K562 (cell line): ENCODE data around the gene HNRNPLL. TPM values are rescaled to one million over a fixed set of nuclear protein-coding genes. Genes with fewer than 3 reads are reported as not detected.
A peak's percentile ranks its signal among the peaks of the same experiment; 100 is the strongest.

ENCODE experiments used
- CBFA2T3 ChIP-seq: fragments of 450-650 bp; IDR thresholded peaks from 2 replicates; pipeline ENCODE4 v1.6.1; 2017
- MNT ChIP-seq, 2 experiments: fragments of 450-650 bp; conservative IDR thresholded peaks; 2 replicates each; pipeline ENCODE4 v1.6.1; 2017; ENCODE audit warnings: mild to moderate bottlenecking in 2 of 2, moderate library complexity in 2 of 2
- RFX1 ChIP-seq: fragments of 450-650 bp; IDR thresholded peaks from 2 replicates; pipeline ENCODE4 v1.6.1; 2016; ENCODE audit warnings: mild to moderate bottlenecking, moderate library complexity
- ZNF134 ChIP-seq: fragments of 250-450 bp; sonication (Bioruptor Pico); conservative IDR thresholded peaks from 2 replicates; pipeline ENCODE4 v1.4.0; 2020
- ZNF584 ChIP-seq: fragments of 200-800 bp; sonication (Bioruptor generic); IDR thresholded peaks from 2 replicates; pipeline ENCODE4 v1.6.1; 2016; ENCODE audit warnings: low read depth, mild to moderate bottlenecking, missing genetic modification characterization, missing compliant biosample characterization
- polyA plus RNA-seq, 8 experiments: library from polyadenylated mRNA; depleted of rRNA in 4 of 8; stranded (reverse) in 5 of 8; unstranded in 3 of 8; fragments of >200 nt; fragmentation: Nextera tagmentation in 2 of 8; fragmentation: Illumina TruSeq in 1 of 8; extraction: Ambion mirVana in 2 of 8; extraction: Trizol in 1 of 8; gene quantifications; 2 replicates each; pipeline versions ENCODE4 v1.2.1 to v1.2.3, GENCODE V29; 2011 to 2014; ENCODE audit warnings: inconsistent platforms in 1 of 8, missing spikeins in 1 of 8
- total RNA-seq, 7 experiments: library from RNA; depleted of rRNA in 6 of 7; stranded (reverse); fragments of >200 nt in 6 of 7; fragmentation: Illumina TruSeq in 2 of 7; extraction: Trizol in 2 of 7; gene quantifications; 2 replicates each; pipeline versions ENCODE4 v1.2.1 to v1.2.3, GENCODE V29; 2011 to 2021; ENCODE audit warnings: low replicate concordance in 1 of 7
- TF ChIP-seq, protein P1 (sequence below), 2 experiments: fragments of 150-350 bp in 1 of 2; IDR thresholded peaks; 2 replicates each; pipeline ENCODE4 v1.6.1; 2012 to 2016; ENCODE audit warnings: low read depth in 2 of 2, low read length in 2 of 2, mild to moderate bottlenecking in 1 of 2, moderate library complexity in 1 of 2
- TF ChIP-seq, protein P2 (sequence below): fragments of 250-450 bp; sonication (Bioruptor Pico); IDR thresholded peaks from 2 replicates; pipeline ENCODE4 v1.5.0; 2022; ENCODE audit warnings: mild to moderate bottlenecking
- TF ChIP-seq, protein P3 (sequence below): fragments of 200-600 bp; sonication (generic); IDR thresholded peaks from one replicate; pipeline ENCODE4 v1.6.1; 2012; ENCODE audit warnings: mild to moderate bottlenecking, low read depth, low read length, inconsistent platforms

Gene HNRNPLL
- total and polyA plus RNA-seq, 9 of the 15 experiments (the other 6 are each of a cell fraction or from before 2014, with no cell fraction given): 19.8 to 135 (median 57.8) TPM

DNA sequence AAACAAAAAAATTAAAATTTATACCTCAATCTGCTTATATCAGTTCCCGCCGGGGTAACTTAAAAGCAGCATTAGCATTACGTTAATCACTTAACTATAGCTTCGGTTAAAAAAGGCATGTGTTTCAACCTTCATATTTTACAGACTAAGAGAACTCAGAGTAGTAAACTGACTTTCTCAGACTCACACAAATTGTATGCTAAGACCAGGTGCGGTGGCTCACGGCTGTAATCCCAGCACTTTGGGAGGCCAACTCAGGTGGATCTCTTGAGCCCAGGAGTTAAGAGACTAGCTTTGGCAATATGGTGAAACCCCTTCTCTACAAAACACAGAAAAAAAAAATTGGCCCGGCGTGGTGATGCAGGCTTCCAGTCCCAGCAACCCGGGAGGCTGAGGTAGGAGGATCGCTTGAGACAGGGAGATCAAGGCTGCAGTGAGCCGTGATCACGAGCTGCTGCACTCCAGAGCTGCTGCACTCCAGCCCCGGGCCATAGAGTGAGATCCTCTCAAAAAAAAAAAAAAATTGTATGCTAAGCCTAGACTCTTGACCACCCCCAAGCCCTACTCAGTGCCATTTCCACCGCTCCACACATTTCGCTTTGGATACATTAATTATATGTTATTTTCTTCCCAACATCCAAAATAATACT is 2.4 kb downstream of the HNRNPLL start (continued):
- TF ChIP-seq, protein P1, sequence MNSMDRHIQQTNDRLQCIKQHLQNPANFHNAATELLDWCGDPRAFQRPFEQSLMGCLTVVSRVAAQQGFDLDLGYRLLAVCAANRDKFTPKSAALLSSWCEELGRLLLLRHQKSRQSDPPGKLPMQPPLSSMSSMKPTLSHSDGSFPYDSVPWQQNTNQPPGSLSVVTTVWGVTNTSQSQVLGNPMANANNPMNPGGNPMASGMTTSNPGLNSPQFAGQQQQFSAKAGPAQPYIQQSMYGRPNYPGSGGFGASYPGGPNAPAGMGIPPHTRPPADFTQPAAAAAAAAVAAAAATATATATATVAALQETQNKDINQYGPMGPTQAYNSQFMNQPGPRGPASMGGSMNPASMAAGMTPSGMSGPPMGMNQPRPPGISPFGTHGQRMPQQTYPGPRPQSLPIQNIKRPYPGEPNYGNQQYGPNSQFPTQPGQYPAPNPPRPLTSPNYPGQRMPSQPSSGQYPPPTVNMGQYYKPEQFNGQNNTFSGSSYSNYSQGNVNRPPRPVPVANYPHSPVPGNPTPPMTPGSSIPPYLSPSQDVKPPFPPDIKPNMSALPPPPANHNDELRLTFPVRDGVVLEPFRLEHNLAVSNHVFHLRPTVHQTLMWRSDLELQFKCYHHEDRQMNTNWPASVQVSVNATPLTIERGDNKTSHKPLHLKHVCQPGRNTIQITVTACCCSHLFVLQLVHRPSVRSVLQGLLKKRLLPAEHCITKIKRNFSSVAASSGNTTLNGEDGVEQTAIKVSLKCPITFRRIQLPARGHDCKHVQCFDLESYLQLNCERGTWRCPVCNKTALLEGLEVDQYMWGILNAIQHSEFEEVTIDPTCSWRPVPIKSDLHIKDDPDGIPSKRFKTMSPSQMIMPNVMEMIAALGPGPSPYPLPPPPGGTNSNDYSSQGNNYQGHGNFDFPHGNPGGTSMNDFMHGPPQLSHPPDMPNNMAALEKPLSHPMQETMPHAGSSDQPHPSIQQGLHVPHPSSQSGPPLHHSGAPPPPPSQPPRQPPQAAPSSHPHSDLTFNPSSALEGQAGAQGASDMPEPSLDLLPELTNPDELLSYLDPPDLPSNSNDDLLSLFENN (IDR thresholded peaks at IDR 0.05; ENCODE audit: low read depth in 2 of 2, low read length in 2 of 2): no peak
- TF ChIP-seq CBFA2T3: 0 out of 2 replicates have a peak, but pooled peaks have one; percentile 10
- no peak for TF ChIP-seq ZNF134 (CRISPR knock-in tag)
- TF ChIP-seq RFX1: no peak
- 0 out of 4 replicates have a peak, but pooled peaks of 1 of the 2 experiments have one; percentile 32 for TF ChIP-seq MNT (conservative IDR thresholded peaks at IDR 0.05)
- TF ChIP-seq, protein P2, sequence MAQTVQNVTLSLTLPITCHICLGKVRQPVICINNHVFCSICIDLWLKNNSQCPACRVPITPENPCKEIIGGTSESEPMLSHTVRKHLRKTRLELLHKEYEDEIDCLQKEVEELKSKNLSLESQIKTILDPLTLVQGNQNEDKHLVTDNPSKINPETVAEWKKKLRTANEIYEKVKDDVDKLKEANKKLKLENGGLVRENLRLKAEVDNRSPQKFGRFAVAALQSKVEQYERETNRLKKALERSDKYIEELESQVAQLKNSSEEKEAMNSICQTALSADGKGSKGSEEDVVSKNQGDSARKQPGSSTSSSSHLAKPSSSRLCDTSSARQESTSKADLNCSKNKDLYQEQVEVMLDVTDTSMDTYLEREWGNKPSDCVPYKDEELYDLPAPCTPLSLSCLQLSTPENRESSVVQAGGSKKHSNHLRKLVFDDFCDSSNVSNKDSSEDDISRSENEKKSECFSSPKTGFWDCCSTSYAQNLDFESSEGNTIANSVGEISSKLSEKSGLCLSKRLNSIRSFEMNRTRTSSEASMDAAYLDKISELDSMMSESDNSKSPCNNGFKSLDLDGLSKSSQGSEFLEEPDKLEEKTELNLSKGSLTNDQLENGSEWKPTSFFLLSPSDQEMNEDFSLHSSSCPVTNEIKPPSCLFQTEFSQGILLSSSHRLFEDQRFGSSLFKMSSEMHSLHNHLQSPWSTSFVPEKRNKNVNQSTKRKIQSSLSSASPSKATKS (CRISPR knock-in tag): no peak
- TF ChIP-seq, protein P3, sequence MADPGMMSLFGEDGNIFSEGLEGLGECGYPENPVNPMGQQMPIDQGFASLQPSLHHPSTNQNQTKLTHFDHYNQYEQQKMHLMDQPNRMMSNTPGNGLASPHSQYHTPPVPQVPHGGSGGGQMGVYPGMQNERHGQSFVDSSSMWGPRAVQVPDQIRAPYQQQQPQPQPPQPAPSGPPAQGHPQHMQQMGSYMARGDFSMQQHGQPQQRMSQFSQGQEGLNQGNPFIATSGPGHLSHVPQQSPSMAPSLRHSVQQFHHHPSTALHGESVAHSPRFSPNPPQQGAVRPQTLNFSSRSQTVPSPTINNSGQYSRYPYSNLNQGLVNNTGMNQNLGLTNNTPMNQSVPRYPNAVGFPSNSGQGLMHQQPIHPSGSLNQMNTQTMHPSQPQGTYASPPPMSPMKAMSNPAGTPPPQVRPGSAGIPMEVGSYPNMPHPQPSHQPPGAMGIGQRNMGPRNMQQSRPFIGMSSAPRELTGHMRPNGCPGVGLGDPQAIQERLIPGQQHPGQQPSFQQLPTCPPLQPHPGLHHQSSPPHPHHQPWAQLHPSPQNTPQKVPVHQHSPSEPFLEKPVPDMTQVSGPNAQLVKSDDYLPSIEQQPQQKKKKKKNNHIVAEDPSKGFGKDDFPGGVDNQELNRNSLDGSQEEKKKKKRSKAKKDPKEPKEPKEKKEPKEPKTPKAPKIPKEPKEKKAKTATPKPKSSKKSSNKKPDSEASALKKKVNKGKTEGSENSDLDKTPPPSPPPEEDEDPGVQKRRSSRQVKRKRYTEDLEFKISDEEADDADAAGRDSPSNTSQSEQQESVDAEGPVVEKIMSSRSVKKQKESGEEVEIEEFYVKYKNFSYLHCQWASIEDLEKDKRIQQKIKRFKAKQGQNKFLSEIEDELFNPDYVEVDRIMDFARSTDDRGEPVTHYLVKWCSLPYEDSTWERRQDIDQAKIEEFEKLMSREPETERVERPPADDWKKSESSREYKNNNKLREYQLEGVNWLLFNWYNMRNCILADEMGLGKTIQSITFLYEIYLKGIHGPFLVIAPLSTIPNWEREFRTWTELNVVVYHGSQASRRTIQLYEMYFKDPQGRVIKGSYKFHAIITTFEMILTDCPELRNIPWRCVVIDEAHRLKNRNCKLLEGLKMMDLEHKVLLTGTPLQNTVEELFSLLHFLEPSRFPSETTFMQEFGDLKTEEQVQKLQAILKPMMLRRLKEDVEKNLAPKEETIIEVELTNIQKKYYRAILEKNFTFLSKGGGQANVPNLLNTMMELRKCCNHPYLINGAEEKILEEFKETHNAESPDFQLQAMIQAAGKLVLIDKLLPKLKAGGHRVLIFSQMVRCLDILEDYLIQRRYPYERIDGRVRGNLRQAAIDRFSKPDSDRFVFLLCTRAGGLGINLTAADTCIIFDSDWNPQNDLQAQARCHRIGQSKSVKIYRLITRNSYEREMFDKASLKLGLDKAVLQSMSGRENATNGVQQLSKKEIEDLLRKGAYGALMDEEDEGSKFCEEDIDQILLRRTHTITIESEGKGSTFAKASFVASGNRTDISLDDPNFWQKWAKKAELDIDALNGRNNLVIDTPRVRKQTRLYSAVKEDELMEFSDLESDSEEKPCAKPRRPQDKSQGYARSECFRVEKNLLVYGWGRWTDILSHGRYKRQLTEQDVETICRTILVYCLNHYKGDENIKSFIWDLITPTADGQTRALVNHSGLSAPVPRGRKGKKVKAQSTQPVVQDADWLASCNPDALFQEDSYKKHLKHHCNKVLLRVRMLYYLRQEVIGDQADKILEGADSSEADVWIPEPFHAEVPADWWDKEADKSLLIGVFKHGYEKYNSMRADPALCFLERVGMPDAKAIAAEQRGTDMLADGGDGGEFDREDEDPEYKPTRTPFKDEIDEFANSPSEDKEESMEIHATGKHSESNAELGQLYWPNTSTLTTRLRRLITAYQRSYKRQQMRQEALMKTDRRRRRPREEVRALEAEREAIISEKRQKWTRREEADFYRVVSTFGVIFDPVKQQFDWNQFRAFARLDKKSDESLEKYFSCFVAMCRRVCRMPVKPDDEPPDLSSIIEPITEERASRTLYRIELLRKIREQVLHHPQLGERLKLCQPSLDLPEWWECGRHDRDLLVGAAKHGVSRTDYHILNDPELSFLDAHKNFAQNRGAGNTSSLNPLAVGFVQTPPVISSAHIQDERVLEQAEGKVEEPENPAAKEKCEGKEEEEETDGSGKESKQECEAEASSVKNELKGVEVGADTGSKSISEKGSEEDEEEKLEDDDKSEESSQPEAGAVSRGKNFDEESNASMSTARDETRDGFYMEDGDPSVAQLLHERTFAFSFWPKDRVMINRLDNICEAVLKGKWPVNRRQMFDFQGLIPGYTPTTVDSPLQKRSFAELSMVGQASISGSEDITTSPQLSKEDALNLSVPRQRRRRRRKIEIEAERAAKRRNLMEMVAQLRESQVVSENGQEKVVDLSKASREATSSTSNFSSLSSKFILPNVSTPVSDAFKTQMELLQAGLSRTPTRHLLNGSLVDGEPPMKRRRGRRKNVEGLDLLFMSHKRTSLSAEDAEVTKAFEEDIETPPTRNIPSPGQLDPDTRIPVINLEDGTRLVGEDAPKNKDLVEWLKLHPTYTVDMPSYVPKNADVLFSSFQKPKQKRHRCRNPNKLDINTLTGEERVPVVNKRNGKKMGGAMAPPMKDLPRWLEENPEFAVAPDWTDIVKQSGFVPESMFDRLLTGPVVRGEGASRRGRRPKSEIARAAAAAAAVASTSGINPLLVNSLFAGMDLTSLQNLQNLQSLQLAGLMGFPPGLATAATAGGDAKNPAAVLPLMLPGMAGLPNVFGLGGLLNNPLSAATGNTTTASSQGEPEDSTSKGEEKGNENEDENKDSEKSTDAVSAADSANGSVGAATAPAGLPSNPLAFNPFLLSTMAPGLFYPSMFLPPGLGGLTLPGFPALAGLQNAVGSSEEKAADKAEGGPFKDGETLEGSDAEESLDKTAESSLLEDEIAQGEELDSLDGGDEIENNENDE: no peak
- no peak for TF ChIP-seq ZNF584 (CRISPR knock-in tag)
